22Rv1 (cell line): Measurements from ENCODE around the gene PRDM16.
"Not testable (repeated sequence)": the region's sequence is repeated elsewhere in the genome, so short reads cannot be mapped to it uniquely, and the experiment has no call there.

Source experiments
- H3K27ac ChIP-seq: fragments of 450-650 bp; 2 replicates; pipeline ENCODE4 v1.5.1; 2017
- CTCF ChIP-seq: fragments of 450-650 bp; IDR thresholded peaks from 2 replicates; pipeline ENCODE4 v1.5.1; 2017; ENCODE audit warnings: mild to moderate bottlenecking
- ZFX ChIP-seq: fragments of 450-650 bp; IDR thresholded peaks from 2 replicates; pipeline ENCODE4 v1.6.1; 2017; ENCODE audit warnings: antibody characterized with exemption, borderline replicate concordance

The PRDM16 gene

GRCh38 chr1:3236955-3237354, 168.0 kb downstream of the PRDM16 start:
- no peak overlapping the region for H3K27ac ChIP-seq
- TF ChIP-seq CTCF (no peak), ZFX (no peak)

- H3K27ac ChIP-seq, result no peak overlapping the region
Measured at GRCh38 chr1:3237570-3237969, 168.6 kb downstream of the PRDM16 start.

GRCh38 chr1:3237994-3238702, 169.1 kb downstream of the PRDM16 start:
- no peak overlapping the region for H3K27ac ChIP-seq

More at GRCh38 chr1:3237570-3237969, 168.6 kb downstream of the PRDM16 start:
- TF ChIP-seq ZFX (no peak), CTCF (no peak)

GRCh38 chr1:3238703-3239278, 169.8 kb downstream of the PRDM16 start:
- TF ChIP-seq CTCF (no peak), ZFX (no peak)
- H3K27ac ChIP-seq, result no peak overlapping the region

More at GRCh38 chr1:3237994-3238702, 169.1 kb downstream of the PRDM16 start:
- no peak for TF ChIP-seq CTCF
- no peak for TF ChIP-seq ZFX

GRCh38 chr1:3239991-3240390, 171.0 kb downstream of the PRDM16 start:
- H3K27ac ChIP-seq, result not testable (repeated sequence)

GRCh38 chr1:3240524-3241235, 171.7 kb downstream of the PRDM16 start:
- no peak overlapping the region for H3K27ac ChIP-seq
- TF ChIP-seq CTCF (no peak), ZFX (no peak)

- TF ChIP-seq ZFX (no peak), CTCF (no peak)
- H3K27ac ChIP-seq, result no peak overlapping the region
Measured at GRCh38 chr1:3241236-3241550, 172.2 kb downstream of the PRDM16 start.
